Loucy (cell line): Measurements from ENCODE around the gene KIF3B.

Source experiments
- H2AFZ ChIP-seq: fragments of 200-600 bp; sonication (generic); 2 replicates; pipeline ENCODE4 v1.6.0; 2016; ENCODE audit warnings: antibody characterized with exemption, mild to moderate bottlenecking, low read length, moderate library complexity
- H3F3A ChIP-seq: fragments of 200-600 bp; 2 replicates; pipeline ENCODE4 v1.6.0; 2016; ENCODE audit warnings: antibody characterized with exemption, low read depth, mild to moderate bottlenecking
- H3K27me3 ChIP-seq: fragments of 200-600 bp; sonication (generic); 2 replicates; pipeline ENCODE4 v1.6.1; 2014; ENCODE audit warnings: low read length, mild to moderate bottlenecking; ENCODE audit not compliant: insufficient read depth, poor library complexity, severe bottlenecking
- H3K36me3 ChIP-seq: fragments of 200-600 bp; sonication (generic); 2 replicates; pipeline ENCODE4 v1.6.1; 2016; ENCODE audit warnings: low read length; ENCODE audit not compliant: insufficient read depth
- H3K4me1 ChIP-seq: fragments of 200-600 bp; sonication (generic); 2 replicates; pipeline ENCODE4 v1.5.1; 2014; ENCODE audit warnings: low read length, mild to moderate bottlenecking; ENCODE audit not compliant: insufficient read depth, poor library complexity, severe bottlenecking
- H3K4me2 ChIP-seq: fragments of 200-600 bp; sonication (generic); 2 replicates; pipeline ENCODE4 v1.6.0; 2014; ENCODE audit warnings: antibody characterized with exemption, low read length, low read depth, mild to moderate bottlenecking; ENCODE audit not compliant: poor library complexity, severe bottlenecking
- H3K4me3 ChIP-seq: fragments of 200-600 bp; sonication (generic); 2 replicates; pipeline ENCODE4 v1.5.1; 2014; ENCODE audit warnings: low read length, mild to moderate bottlenecking, mixed read lengths; ENCODE audit not compliant: poor library complexity, severe bottlenecking
- H3K79me2 ChIP-seq: fragments of 200-600 bp; sonication (generic); 2 replicates; pipeline ENCODE4 v1.6.1; 2014; ENCODE audit warnings: low read length; ENCODE audit not compliant: insufficient read depth
- H3K9ac ChIP-seq: fragments of 200-600 bp; sonication (generic); 2 replicates; pipeline ENCODE4 v1.6.0; 2014; ENCODE audit warnings: mild to moderate bottlenecking, low read depth, low read length, moderate library complexity; ENCODE audit not compliant: poor library complexity, severe bottlenecking
- H3K9me2 ChIP-seq: fragments of 200-600 bp; sonication (generic); replicated peaks from 2 replicates; pipeline ENCODE4 v1.6.1; 2016; ENCODE audit warnings: low read depth, low read length, mixed read lengths
- H3K9me3 ChIP-seq: fragments of 200-600 bp; sonication (generic); 2 replicates; pipeline ENCODE4 v1.6.1; 2014; ENCODE audit warnings: mild to moderate bottlenecking, antibody characterized with exemption, low read length, low read depth; ENCODE audit not compliant: insufficient read depth
- H4K20me1 ChIP-seq: fragments of 200-600 bp; sonication (generic); 2 replicates; pipeline ENCODE4 v1.6.0; 2014; ENCODE audit warnings: antibody characterized with exemption, low read length, mild to moderate bottlenecking; ENCODE audit not compliant: insufficient read depth, poor library complexity, severe bottlenecking
- EZH2phosphoT487 ChIP-seq: fragments of 200-600 bp; IDR thresholded peaks from 2 replicates; pipeline ENCODE4 v1.6.1; 2018; ENCODE audit warnings: antibody characterized with exemption, mild to moderate bottlenecking, moderate library complexity, borderline replicate concordance
- TF ChIP-seq, protein P1 (sequence below): fragments of 200-600 bp; sonication (generic); conservative IDR thresholded peaks from 2 replicates; pipeline ENCODE4 v1.5.1; 2014; ENCODE audit warnings: mild to moderate bottlenecking, antibody characterized with exemption, low read length

The KIF3B gene

DNA sequence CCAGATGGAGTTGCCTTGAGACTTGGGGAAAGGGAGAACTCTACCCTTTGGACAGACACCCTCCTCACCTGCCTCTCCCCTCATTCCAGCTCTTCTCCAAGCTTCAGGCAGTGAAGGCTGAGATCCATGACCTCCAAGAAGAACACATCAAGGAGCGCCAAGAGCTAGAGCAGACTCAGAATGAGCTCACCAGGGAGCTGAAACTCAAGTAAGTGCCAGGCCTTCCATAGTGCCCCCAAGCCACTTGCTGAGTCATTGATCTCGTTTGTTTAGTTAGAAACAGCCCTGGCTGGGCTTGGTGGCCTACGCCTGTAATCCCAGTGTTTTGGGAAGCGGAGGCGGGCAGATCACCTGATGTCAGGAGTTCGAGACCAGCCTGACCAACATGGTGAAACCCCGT lies 39.2 kb downstream of the KIF3B start:
- Histone ChIP-seq H3K79me2 (no peaks in the 10 kb centered on the region), H3K4me1 (no peaks in the 10 kb centered on the region), H3K27me3 (no peaks in the 10 kb centered on the region), H4K20me1 (no peaks in the 10 kb centered on the region), H3K4me2 (no peak overlapping the region), H3K9me2 (no peaks in the 10 kb centered on the region), H3K9ac (no peak overlapping the region), H3F3A (no peaks in the 10 kb centered on the region), H2AFZ (no peak overlapping the region), H3K9me3 (no peaks in the 10 kb centered on the region), H3K4me3 (no peak overlapping the region), H3K36me3 (peaks cover 8% of the 10 kb centered on the region; the same call in 1 of the 2 replicates)
- TF ChIP-seq, protein P1, sequence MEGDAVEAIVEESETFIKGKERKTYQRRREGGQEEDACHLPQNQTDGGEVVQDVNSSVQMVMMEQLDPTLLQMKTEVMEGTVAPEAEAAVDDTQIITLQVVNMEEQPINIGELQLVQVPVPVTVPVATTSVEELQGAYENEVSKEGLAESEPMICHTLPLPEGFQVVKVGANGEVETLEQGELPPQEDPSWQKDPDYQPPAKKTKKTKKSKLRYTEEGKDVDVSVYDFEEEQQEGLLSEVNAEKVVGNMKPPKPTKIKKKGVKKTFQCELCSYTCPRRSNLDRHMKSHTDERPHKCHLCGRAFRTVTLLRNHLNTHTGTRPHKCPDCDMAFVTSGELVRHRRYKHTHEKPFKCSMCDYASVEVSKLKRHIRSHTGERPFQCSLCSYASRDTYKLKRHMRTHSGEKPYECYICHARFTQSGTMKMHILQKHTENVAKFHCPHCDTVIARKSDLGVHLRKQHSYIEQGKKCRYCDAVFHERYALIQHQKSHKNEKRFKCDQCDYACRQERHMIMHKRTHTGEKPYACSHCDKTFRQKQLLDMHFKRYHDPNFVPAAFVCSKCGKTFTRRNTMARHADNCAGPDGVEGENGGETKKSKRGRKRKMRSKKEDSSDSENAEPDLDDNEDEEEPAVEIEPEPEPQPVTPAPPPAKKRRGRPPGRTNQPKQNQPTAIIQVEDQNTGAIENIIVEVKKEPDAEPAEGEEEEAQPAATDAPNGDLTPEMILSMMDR: no peak
- no peak for TF ChIP-seq EZH2phosphoT487

DNA sequence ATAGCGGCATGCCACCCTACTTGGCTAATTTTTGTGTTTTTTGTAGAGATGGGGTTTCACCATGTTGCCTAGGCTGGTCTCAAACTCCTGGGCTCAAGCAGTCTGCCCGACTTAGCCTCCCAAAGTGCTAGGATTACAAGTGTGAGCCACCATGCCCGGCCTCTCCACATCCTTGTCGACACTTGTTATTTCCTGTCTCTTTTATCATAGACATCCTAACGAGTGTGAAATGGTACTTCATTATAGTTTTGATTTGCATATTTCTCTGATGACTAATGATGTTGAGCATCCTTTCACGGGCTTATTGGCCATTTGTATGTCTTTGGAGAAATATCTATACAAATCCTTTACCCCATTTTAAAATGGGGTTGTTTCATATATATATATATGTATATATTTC lies 41.6 kb downstream of the KIF3B start:
- Histone ChIP-seq H4K20me1 (no peaks in the 10 kb centered on the region), H3K36me3 (peaks cover 8% of the 10 kb centered on the region; the same call in 1 of the 2 replicates), H3F3A (no peaks in the 10 kb centered on the region), H3K9ac (no peak overlapping the region), H3K9me3 (no peaks in the 10 kb centered on the region), H3K4me1 (no peaks in the 10 kb centered on the region), H3K9me2 (no peaks in the 10 kb centered on the region), H3K4me2 (no peak overlapping the region), H3K27me3 (no peaks in the 10 kb centered on the region), H3K4me3 (no peak overlapping the region), H2AFZ (no peak overlapping the region), H3K79me2 (no peaks in the 10 kb centered on the region)
- TF ChIP-seq EZH2phosphoT487: no peak
- TF ChIP-seq, protein P1: no peak

DNA sequence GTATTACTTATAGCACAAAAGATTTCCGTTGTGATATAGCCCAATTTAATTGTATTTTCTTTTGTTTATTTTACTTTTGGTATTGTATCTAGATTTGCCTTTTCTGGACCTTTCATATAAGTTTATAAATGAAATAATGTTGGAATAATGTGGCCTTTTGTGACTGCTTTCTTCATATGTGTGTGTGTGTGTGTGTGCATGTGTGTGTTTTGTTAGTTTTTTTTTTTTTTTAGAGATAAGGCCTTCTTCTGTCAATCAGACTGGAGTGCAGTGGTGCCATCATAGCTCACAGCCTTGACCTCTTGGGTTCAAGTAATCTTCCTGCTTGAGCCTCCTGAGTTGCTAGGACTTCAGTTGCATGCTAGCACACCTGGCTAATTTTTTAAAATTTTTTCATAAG lies 42.9 kb downstream of the KIF3B start:
- Histone ChIP-seq H3K79me2 (no peaks in the 10 kb centered on the region), H3K4me3 (no peak overlapping the region), H3K9me2 (no peaks in the 10 kb centered on the region), H4K20me1 (no peaks in the 10 kb centered on the region), H3K9me3 (no peaks in the 10 kb centered on the region), H3K4me2 (no peak overlapping the region), H3K4me1 (no peaks in the 10 kb centered on the region), H3F3A (no peaks in the 10 kb centered on the region), H2AFZ (no peak overlapping the region), H3K27me3 (no peaks in the 10 kb centered on the region), H3K9ac (no peak overlapping the region), H3K36me3 (peaks cover 8% of the 10 kb centered on the region; the same call in 1 of the 2 replicates)
- TF ChIP-seq, protein P1: no peak
- no peak for TF ChIP-seq EZH2phosphoT487
